Forelimb muscle (tissue), 1 donor: ENCODE results near the gene PPP1R12C. TPM values are rescaled to one million over a fixed set of nuclear protein-coding genes. Genes with fewer than 3 reads are reported as not detected.
"Not testable (repeated sequence)": the region's sequence is repeated elsewhere in the genome, so short reads cannot be mapped to it uniquely, and the experiment has no call there.

ENCODE experiments used
- DNase-seq: peaks from one replicate; pipeline ENCODE4 v3.0.0-alpha.2; 2013; ENCODE audit warnings: low read depth
- polyA plus RNA-seq: library from polyadenylated mRNA; unstranded; fragments of 120-200 nt; gene quantifications from one replicate; pipeline ENCODE4 v1.2.1, GENCODE V29; 2013; ENCODE audit not compliant: insufficient read length

The PPP1R12C gene
- polyA plus RNA-seq, 1 donor: 78.0 TPM

DNA sequence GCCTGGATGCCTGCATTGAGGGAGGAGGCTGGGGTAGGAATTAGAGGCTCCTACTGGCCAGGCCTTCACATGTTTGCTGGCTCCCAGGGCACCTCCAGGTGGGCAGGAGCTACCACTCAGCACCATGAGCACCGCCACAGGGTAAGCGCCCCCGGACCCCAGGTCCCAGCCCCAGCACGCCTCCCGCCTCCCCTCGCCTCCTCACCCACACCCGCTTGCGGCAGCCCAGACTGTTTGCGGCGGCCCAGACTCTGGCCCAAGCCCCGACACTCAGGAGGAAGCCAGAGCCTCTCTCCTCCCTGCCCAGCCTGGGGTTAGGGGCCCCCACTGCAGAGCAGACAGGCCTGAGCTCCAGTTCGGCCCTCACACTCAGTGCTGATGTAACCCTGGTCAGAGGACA is 41.1 kb downstream of the PPP1R12C start:
- no peak for DNase-seq

DNA sequence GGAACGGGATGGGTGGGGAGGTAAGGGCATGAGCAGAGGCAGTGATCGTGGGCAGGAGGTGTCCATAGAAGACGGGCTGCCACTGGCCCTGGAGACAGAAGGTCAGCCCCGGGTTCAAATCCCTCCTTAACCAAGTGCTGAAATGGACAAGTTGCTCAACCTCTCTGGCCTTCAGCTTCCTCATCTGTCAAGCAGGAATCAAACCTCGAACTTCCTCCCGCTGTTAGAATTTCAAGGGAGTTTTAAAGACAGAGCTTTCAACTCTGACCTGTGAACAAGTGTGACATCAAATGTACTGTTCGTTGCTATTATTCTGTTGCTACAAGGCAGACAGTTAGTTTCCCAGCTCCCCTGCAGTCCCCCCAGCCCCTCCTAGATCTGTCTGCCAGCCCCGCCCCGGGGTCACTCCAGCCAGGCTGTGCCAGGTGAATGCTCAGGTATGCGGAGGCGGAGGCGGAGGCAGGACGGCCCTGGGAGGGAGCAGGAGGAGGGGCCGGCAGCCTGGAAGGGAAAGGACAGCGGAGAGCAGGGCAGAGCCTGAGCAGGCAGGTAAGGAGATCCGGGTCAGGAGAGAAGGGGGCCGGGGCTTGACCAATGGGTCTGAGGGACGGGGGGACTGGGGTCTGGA is 42.0 kb downstream of the PPP1R12C start, which contains the start of gene EPS8L1:
Gene EPS8L1, plus strand, starts transcription at position 499 of the 628 bp plus-strand sequence. CDS start 576 bp downstream, outside the sequence.
- DNase-seq: no peak

DNA sequence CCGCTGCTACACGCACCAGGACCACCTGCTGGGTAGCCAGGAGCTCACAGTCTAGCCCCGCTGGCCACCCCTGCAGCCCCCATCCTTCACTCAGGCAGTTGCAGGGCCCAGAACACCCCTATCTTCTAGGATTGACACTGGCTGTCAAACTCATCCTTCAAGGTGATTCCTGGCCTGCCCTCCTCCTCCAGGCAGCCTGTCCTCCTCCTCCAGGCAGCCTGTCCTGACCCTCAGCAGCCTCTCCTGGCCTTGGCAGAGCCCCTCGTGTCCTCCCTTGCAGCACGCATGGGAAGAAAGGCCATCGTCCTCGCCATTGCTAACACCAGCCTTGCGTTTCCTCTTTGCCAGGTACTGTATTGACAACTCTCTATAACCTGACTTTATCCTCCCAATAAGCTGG is 45.5 kb downstream of the PPP1R12C start:
- DNase-seq: no peak

DNA sequence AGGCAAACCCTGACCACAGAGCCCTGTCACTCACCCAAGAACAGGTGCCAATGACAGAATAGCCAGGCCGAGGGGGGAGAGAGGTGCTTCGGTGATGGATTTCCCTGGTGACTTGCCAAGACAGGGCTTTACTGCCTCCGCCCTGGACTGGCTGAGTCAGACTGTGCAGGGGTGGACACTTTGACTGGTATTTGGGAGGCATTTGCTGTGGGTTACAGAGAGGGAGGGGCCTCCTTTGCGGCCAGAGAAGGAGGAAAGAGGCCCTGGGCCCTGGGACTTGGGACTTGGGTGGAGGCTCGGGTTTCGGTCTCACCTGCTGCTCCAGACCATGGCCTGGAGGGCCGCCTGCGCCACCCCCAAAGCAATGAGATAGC is 46.3 kb downstream of the PPP1R12C start:
- no peak for DNase-seq

DNA sequence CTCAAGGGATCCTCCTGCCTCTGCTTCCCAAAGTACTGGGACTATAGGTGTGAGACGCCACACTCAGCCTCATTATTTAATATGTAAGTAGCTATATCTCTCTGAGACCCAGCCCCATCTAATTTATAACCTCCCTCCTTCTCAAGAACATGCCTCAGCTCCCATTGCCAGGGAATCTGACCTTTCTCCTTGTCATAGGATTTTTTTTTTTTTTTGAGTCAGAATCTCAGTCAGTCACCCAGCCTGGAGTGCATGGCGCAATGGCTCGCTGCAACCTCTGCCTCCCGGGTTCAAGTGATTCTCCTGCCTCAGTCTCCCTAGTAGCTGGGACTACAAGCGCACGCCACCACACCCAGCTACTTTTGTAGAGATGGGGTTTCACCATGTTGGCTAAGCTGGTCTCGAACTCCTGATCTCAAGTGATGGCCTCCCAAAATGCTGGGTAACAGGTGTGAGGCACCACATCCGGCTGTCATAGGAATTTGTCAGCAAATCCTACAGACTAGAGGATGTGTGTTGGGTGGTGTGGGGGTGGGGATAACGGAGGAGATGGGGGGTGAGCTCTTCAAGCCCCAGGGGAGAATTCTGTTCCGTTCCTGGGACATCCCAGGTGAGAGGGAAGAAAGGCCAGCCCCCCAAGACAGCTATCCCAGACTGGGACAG is 46.8 kb downstream of the PPP1R12C start:
- DNase-seq: no peak

DNA sequence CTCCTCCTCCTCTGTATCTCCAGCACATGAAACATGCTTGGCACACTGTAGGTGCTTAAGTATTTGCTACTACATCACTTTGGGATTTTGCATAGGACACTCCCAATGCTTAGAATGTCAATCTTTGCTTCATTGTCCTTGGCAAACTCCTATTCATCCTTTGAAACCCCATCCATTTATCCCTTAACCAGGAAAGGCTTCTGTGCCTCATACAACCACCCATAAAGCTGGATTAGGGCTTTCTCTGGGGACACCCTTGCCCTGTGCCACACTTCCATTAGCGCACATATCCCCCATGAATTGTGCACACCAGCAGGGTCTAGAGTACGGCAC is 47.6 kb downstream of the PPP1R12C start:
- DNase-seq: no peak

DNA sequence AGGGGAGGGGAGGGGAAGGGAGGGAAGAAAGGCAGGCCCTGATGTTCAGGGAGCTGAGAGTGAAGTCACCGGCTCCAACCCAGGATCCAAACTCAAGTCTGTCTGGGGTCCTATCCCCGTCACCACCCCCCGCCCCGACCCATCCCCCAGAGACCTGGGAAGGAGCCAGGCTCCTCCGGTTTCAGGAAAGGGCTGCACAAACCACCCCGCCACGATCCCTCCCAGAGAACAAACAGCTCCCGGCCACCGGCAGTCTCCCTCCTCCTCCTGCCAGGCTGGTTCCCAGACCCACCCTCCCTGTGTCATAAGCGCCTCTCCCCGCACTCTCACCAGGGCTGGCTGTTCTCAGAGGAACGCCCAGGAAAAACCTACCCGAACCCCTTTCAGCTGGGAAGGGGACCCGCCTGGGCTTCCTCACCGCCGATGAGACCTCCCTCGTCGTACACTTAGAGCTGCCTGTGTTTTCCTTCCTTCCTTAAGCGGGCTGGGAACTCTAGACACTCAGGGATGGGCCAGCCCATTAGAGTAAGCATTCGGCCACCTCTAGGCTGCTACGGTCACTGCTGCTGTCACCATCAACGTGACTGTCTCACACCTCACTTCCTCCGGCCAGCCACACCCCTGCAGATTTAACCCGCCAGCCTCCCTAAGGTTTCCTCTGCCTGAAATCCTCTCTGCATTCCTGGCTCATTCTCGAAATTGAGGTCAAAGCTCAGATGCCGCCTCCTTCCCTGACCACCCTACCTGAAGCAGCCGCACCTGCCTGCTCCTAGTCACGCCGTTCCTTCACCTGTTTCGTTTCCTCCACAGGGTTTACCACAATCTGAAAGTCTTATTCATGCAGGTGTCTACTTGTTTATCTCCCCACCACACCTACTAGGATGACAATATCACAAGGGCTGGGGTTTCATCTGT is 48.2 kb downstream of the PPP1R12C start:
- no peak for DNase-seq

DNA sequence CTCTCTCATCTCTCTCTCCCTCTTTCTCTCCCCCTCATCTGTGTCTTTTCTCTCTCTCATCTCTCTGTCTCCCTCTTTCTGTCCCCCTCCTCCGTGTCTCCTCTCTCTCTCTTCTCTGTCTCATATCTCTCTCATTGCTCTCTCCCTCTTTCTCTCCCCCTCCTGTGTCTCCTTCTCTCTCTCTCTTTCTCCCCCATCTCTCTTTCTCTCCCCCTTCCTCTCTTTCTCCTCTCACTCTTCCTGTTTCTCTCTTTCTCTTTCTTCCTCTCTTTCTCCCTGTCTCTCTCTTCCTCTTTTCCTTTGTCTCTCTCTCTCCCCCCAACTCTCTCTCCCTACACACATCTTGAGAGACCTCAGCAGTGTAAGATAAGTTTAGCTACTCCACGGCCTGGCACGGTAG is 49.6 kb downstream of the PPP1R12C start:
- DNase-seq: no peak

DNA sequence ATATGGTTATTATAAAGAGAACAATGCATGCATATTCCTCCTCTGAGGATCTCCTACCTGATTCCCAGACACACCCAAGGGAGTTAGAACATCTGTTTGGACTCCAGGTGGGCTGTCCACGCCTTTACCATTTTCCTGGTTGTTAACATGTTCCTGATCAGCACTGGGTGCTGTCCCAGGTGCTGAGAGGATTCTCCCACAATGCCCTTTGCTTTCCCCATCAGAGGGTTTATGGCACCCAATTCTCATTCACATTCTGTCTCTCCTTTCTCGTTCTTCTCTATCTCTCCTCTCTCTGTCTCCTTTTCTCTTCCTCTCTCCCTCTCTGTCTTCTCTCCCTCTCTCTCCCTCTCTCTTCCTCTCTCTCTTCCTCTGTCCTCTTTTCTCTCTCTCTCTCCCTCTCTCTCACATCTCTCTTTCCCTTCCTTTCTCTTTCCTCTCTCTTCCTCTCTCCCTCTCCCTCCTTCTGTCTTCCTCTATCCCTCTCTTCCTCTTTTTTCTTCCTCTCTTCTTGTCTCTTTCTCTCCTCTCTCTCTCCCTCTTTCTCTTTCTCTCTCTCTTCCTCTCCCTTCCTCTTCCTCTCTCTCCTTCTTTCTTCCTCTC is 51.2 kb downstream of the PPP1R12C start:
- no peak for DNase-seq

DNA sequence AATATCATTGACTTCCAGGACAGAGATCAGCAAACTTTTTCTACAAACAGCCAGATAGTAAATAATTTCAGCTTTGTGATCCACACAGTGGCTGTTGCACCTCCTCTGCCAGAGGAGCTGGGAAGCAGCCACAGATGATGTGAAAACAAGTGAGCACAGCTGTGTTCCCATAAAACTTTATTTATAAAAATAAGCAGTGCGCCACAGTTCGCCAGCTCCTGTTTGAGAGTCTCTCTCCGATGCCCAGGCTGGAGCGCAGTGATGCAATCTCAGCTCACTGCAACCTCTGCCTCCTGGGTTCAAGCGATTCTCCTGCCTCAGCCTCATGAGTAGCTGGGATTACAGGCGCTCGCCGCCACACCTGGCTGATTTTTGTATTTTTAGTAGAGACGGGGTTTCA is 51.9 kb downstream of the PPP1R12C start:
- DNase-seq: not testable (repeated sequence)

DNA sequence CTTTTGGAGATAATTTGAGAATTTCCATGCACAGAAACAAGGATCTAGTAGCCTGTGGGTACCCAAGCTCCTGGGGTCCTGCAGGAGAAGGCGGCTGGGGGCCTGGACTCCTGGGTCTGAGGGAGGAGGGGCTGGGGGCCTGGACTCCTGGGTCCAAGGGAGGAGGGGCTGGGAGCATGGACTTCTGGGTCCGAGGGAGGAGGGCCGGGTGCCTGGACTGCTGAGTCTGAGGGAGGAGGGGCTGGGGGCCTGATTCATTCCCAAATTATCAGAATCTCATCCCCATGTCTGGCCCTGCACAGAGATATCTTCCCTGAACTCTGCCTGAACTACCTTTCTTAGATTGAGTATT is 54.0 kb downstream of the PPP1R12C start:
- no peak for DNase-seq

DNA sequence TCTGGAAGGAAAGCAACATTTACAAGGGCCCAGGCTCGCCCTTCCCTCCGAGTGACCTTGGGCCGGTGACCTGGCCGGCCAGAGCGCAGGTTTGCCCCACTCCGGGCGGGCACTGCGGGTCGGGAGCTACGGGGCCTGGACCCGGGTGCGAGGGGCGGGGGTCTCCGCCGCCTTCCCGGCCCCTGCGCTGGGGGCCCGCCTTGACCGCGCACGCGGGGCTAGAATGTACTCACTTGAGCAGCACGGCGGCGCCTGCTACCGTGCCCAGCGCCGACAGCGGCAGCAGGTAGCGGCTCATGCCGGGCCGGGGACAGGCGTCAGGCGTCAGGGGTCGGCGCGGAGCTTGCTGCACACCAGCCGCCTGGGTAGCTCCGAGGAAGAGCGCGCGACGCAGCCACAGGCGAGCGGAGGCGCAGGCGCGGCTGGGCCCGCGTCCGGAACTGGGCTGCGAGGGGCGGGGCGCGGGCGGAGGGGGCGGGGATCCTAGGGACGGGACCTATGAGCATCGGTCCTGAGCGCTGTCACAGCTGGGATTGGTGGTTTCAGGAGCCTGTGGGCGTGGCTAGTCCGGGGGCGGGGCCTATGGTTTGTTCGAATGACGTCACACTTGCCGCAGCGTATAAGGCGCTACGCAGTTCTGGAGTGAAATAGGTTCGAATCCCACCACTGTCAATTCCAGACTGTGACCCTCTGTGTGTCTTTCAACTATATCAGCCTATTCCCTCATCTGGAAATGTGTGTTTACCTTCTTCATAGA is 54.5 kb downstream of the PPP1R12C start, which contains the start of gene RDH13:
Gene RDH13, minus strand, starts transcription at position 414 of the 757 bp plus-strand sequence. Its CDS starts 116 bp downstream, at position 298.
- peak; percentile 66 for DNase-seq

DNA sequence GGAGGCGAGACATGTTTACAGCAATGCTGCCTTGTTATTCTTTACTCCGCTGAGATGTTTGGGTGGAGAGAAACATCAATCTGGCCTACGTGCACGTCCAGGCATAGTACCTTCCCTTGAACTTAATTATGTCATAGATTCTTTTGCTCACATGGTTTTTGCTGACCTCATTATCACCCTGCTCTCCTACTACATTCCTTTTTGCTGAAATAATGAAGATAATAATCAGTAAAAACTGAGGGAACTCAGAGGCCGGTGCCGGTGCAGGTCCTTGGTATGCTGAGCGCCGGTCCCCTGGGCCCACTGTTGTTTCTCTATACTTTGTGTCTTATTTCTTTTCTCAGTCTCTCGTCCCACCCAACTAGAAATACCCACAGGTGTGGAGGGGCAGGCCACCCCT is 57.1 kb downstream of the PPP1R12C start:
- not testable (repeated sequence) for DNase-seq

DNA sequence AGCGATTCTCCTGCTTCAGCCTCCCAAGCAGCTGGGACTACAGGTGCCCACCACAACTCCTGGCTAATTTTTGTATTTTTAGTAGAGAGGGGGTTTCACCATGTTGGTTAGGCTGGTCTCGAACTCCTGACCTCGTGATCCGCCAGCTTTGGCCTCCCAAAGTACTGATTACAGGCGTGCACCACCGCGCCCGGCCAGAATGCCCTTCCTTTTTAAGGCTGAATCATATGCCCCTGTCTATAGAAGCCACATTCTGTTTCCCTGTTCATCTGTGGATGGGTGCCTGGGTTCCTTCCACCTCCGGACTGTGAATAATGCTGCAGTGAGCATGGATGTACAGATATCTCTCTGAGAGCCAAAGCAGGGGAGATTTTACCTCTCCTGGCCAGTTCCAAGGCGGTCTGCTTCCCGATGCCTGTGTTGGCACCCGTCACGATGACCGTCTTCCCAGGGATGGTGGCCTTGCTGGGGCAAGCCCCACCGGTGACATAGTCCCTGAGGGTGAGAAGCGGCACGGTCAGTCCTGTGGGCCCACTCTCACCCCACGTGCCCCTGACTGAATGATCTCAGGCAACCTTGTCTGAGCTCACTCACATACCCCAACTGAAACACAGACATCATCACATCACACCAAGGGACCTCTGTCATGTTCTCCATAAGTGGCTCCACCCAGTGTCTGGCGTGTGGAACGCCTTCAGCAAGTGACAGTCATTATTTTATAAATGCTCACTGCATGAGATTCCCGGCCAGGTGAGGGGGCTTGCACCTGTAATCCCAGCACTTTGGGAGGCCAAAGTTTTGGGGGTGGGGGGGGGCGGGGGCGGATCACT is 58.4 kb downstream of the PPP1R12C start:
- DNase-seq: no peak

DNA sequence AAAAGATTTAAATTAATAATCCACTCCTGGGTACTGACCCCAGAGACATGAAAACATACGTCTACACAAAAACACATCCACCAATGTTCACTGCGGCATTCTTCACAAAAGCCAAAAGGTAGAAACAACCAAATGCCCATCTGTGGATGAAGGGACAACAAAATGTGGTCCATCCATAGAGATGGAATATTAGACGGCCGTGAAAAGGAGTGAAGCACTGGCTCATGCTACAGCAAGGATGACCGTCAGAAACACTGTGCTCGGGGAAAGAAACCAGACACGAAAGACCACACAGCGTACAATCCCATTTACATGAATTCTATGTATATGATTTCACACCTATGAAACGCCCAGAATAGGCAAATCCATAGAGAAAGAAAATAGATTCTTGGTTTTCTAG is 60.6 kb downstream of the PPP1R12C start:
- DNase-seq: no peak

DNA sequence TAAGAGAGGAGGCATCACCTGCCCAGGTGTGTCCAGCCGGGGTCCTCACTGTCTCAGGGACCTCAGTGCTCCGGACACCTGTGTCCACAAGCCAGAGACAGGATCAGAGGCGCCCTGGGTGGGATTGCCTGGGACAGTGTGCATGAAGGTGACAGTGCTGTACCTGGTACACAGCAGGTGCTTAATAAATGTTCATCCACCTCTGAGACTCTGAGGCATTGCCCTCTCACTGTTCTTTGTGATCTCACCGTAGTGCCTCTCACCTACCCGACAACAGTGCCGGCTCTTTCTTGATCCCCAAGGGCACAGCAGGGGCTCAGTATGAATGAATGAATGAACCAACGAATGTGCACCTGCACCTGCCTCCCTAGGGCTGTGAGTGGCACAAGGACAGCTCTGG is 63.7 kb downstream of the PPP1R12C start:
- DNase-seq: no peak

DNA sequence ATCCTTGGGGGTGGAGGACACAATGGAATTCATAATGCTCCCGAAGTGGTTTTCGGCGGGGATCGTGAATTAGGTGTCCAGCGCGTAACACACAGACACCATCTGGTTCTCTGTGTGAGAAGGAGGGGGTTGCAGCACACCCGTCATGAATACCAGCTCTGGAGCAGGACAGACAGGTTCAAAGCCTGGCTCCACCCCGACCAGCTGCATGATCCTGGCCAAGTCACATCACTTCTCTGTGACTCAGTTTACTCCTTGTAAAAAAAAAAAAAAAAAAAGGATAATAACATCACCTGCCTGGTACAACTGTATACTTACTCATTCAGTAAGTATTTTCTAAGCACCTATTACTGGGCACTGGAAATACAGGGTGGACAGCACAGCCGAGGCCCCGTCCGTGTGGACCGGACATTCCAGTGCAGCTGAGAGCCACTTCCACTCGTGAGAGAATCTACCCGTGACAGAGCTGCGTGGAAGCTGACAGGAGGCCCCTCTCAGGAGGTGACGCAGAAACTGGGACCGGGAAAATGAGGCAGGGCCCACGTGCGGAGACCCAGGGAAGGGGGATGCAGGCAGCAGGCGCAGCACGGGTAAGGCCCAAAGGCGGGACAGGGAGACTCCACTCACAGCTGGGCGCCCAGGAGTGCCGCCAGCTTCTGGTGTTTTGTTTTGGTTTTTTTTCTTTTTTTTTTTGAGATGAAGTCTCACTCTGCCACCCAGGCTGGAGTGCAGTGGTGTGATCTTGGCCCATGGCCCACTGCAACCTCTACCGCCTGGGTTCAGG is 66.5 kb downstream of the PPP1R12C start:
- DNase-seq: no peak

DNA sequence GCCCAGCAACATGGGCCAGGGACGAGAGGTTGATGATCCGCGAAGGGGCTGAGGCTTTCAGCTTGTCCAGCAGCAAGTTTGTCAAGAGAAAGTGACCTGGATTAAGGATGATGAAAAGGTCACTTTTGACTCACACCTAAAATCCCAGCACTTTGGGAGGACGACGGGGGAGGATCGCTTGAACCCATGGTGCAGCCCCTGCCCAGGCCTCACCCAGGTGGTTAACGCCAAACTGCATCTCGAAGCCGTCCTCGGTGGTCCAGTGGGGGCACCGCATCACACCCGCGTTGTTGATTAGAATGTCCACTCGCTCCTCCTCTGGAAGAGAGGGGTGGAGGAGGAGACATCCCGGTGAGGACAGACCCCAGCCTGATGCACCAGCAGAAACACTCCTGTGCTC is 69.0 kb downstream of the PPP1R12C start:
- no peak for DNase-seq

DNA sequence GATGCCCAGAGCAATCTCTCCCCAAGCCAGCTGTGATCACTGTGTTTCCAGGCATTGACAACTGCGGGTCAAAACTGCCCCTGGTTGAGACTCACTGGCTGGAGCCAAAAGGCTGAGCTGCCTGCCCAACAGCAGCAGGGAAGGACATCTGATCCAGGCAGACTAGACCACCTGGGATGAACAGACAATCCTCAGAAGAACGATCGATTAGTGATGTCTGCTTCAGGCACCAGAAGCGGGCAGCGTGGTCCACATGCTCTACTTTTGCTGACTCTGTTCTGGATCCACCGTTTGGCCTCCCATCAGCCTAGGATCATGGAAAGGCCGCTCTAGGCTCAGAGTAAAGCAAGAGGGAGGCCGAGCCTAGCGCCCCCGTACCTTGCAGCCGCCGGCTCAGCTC is 69.5 kb downstream of the PPP1R12C start:
- DNase-seq: no peak
